ENCODE measurements around the gene ZNF439.
"Not testable (repeated sequence)": the region's sequence is repeated elsewhere in the genome, so short reads cannot be mapped to it uniquely, and the experiment has no call there.

- peak in 4 of 6 experiments; percentile 12 to 30 (median 22) for TF ChIP-seq CTCF (IDR thresholded peaks at IDR 0.05)
- TF ChIP-seq POLR2A (IDR thresholded peaks at IDR 0.05) = not testable (repeated sequence)
Measured at GRCh38 chr19:11879687-11880266, 31.3 kb downstream of the ZNF439 start.
